GM23248 (cell line): ENCODE results near the gene TSHR. TPM values are rescaled to one million over a fixed set of nuclear protein-coding genes. Genes with fewer than 3 reads are reported as not detected.

Experiments used
- DNase-seq: peaks from one replicate; pipeline ENCODE4 v3.0.0-alpha.2; 2015
- H2AFZ ChIP-seq: fragments of 200-600 bp; sonication (generic); 2 replicates; pipeline ENCODE4 v1.6.1; 2016; ENCODE audit warnings: antibody characterized with exemption
- H3F3A ChIP-seq: fragments of 200-600 bp; sonication (generic); 2 replicates; pipeline ENCODE4 v1.6.1; 2016; ENCODE audit warnings: mild to moderate bottlenecking, antibody characterized with exemption, mixed run types; ENCODE audit not compliant: insufficient read depth
- H3K27ac ChIP-seq: fragments of 200-600 bp; sonication (generic); 2 replicates; pipeline ENCODE4 v1.5.1; 2016; ENCODE audit warnings: mild to moderate bottlenecking
- H3K27me3 ChIP-seq: fragments of 200-600 bp; sonication (generic); replicated peaks from 2 replicates; pipeline ENCODE4 v1.6.1; 2016; ENCODE audit warnings: mild to moderate bottlenecking; ENCODE audit not compliant: insufficient read depth
- H3K36me3 ChIP-seq: fragments of 200-600 bp; sonication (generic); 2 replicates; pipeline ENCODE4 v1.6.1; 2016; ENCODE audit warnings: low read depth, mild to moderate bottlenecking
- H3K4me1 ChIP-seq: fragments of 200-600 bp; sonication (generic); 2 replicates; pipeline ENCODE4 v1.6.1; 2016; ENCODE audit warnings: mild to moderate bottlenecking; ENCODE audit not compliant: insufficient read depth
- H3K4me2 ChIP-seq: fragments of 200-600 bp; sonication (generic); one replicate; pipeline ENCODE4 v1.6.1; 2016; ENCODE audit warnings: mild to moderate bottlenecking; ENCODE audit not compliant: unreplicated experiment
- H3K4me3 ChIP-seq: fragments of 200-600 bp; sonication (generic); 2 replicates; pipeline ENCODE4 v1.5.1; 2016; ENCODE audit warnings: mild to moderate bottlenecking
- H3K79me2 ChIP-seq: fragments of 200-600 bp; sonication (generic); 2 replicates; pipeline ENCODE4 v1.6.1; 2016; ENCODE audit warnings: mild to moderate bottlenecking; ENCODE audit not compliant: insufficient read depth
- H3K9ac ChIP-seq: fragments of 200-600 bp; sonication (generic); 2 replicates; pipeline ENCODE4 v1.6.1; 2016; ENCODE audit warnings: mild to moderate bottlenecking
- H3K9me2 ChIP-seq: fragments of 200-600 bp; sonication (generic); 2 replicates; pipeline ENCODE4 v1.6.1; 2016; ENCODE audit warnings: mixed run types, mild to moderate bottlenecking, moderate library complexity; ENCODE audit not compliant: insufficient read depth
- H3K9me3 ChIP-seq: fragments of 200-600 bp; sonication (generic); one replicate; pipeline ENCODE4 v1.6.1; 2017; ENCODE audit warnings: low read depth
- H4K20me1 ChIP-seq: fragments of 200-600 bp; sonication (generic); 2 replicates; pipeline ENCODE4 v1.6.0; 2016; ENCODE audit not compliant: insufficient read depth
- EZH2 ChIP-seq: fragments of 200-600 bp; sonication (generic); IDR thresholded peaks from 2 replicates; pipeline ENCODE4 v1.6.1; 2018; ENCODE audit warnings: antibody characterized with exemption, mild to moderate bottlenecking; ENCODE audit not compliant: insufficient read depth, poor library complexity, severe bottlenecking
- EZH2phosphoT487 ChIP-seq: fragments of 200-600 bp; sonication (generic); IDR thresholded peaks from 2 replicates; pipeline ENCODE4 v1.6.1; 2018; ENCODE audit warnings: antibody characterized with exemption, moderate library complexity, mild to moderate bottlenecking, low read depth; ENCODE audit not compliant: insufficient read depth
- WGBS, 2 experiments: methylation state at CpG; one replicate each; pipeline ENCODE4 v1.1.6; 2015 to 2017; ENCODE audit warnings: low lambda C conversion rate in 2 of 2, low coverage in 1 of 2; ENCODE audit errors: missing lambda C conversion rate in 2 of 2; 5-methylcytosine and 5-hydroxymethylcytosine counted together
- in situ Hi-C: fragments of 300-500 bp; cut with MboI; formaldehyde crosslinking; loops from 2 replicates; pipeline ENCODE4 v1.15.0; 2020
- polyA plus RNA-seq: library from polyadenylated mRNA; unstranded; fragments of >200 nt; fragmentation: Nextera tagmentation; extraction: Ambion mirVana; gene quantifications from 2 replicates; pipeline ENCODE4 v1.2.1, GENCODE V29; 2016
- total RNA-seq: library from RNA; depleted of rRNA; stranded (reverse); fragments of >200 nt; shearing (Covaris generic); gene quantifications from 2 replicates; pipeline ENCODE4 v1.2.3, GENCODE V29; 2014

The TSHR gene
- total and polyA plus RNA-seq, 2 experiments from 2014 or later, result not detected

- in situ Hi-C loops, result no loop called here
- WGBS, 2 experiments, result 53 to 69% methylated on average over 1 of the region's 1 CpG
- H3K4me3 ChIP-seq, result no peak overlapping the region
Measured at GRCh38 chr14:81129242-81129641, 173.8 kb downstream of the TSHR start.

GRCh38 chr14:81132468-81132867, 177.0 kb downstream of the TSHR start:
- H4K20me1 ChIP-seq, result no peaks in the 10 kb centered on the region
- H3K4me1 ChIP-seq, result peaks cover 4% of the 10 kb centered on the region; the same call in 1 of the 2 replicates
- no peak overlapping the region for H3K4me2 ChIP-seq
- no peaks in the 10 kb centered on the region for H3K27me3 ChIP-seq
- no peak overlapping the region for H3K4me3 ChIP-seq
- H3K9me3 ChIP-seq, result no peaks in the 10 kb centered on the region
- no peaks in the 10 kb centered on the region for H3K9me2 ChIP-seq
- no peak for DNase-seq
- H2AFZ ChIP-seq, result no peak overlapping the region
- H3K79me2 ChIP-seq, result no peaks in the 10 kb centered on the region
- 0 to 4% methylated on average over 3 of the region's 3 CpGs for WGBS, 2 experiments
- no peaks in the 10 kb centered on the region for H3F3A ChIP-seq
- no peak overlapping the region for H3K27ac ChIP-seq
- TF ChIP-seq EZH2 (no peak), EZH2phosphoT487 (no peak)
- no peaks in the 10 kb centered on the region for H3K36me3 ChIP-seq
- no peak overlapping the region for H3K9ac ChIP-seq
- in situ Hi-C loops, result no loop called here

More at GRCh38 chr14:81129242-81129641, 173.8 kb downstream of the TSHR start:
- H3F3A ChIP-seq, result no peaks in the 10 kb centered on the region
- no peaks in the 10 kb centered on the region for H4K20me1 ChIP-seq
- H3K27me3 ChIP-seq, result no peaks in the 10 kb centered on the region
- no peaks in the 10 kb centered on the region for H3K36me3 ChIP-seq
- H3K27ac ChIP-seq, result no peak overlapping the region
- no peaks in the 10 kb centered on the region for H3K79me2 ChIP-seq
- H3K9me3 ChIP-seq, result no peaks in the 10 kb centered on the region
- H3K9me2 ChIP-seq, result no peaks in the 10 kb centered on the region
- H3K4me2 ChIP-seq, result no peak overlapping the region
- DNase-seq, result no peak
- TF ChIP-seq EZH2, result no peak
- TF ChIP-seq EZH2phosphoT487, result no peak
- H3K4me1 ChIP-seq, result no peaks in the 10 kb centered on the region
- H2AFZ ChIP-seq, result no peak overlapping the region
- no peak overlapping the region for H3K9ac ChIP-seq

- TF ChIP-seq EZH2phosphoT487 (no peak), EZH2 (no peak)
- no peaks in the 10 kb centered on the region for H3K9me2 ChIP-seq
- H3K4me2 ChIP-seq, result no peak overlapping the region
- H3K9me3 ChIP-seq, result no peaks in the 10 kb centered on the region
- H2AFZ ChIP-seq, result no peak overlapping the region
- no peak overlapping the region for H3K4me3 ChIP-seq
- no peaks in the 10 kb centered on the region for H3K79me2 ChIP-seq
- H3K27me3 ChIP-seq, result no peaks in the 10 kb centered on the region
- H3K4me1 ChIP-seq, result peaks cover 8% of the 10 kb centered on the region; the same call in 1 of the 2 replicates
- H3K27ac ChIP-seq, result no peak overlapping the region
- no peaks in the 10 kb centered on the region for H3K36me3 ChIP-seq
- WGBS, 2 experiments, result 27 to 46% methylated on average over 2 of the region's 2 CpGs
- no peak overlapping the region for H3K9ac ChIP-seq
- no peaks in the 10 kb centered on the region for H4K20me1 ChIP-seq
- in situ Hi-C loops, result no loop called here
- H3F3A ChIP-seq, result no peaks in the 10 kb centered on the region
- DNase-seq, result no peak
Measured at GRCh38 chr14:81133400-81133799, 178.0 kb downstream of the TSHR start.

GRCh38 chr14:81137316-81137715, 181.9 kb downstream of the TSHR start:
- peak overlapping the region; percentile 14 for H3K4me2 ChIP-seq

GRCh38 chr14:81138429-81138828, 183.0 kb downstream of the TSHR start:
- in situ Hi-C loops, result no loop called here
- Histone ChIP-seq H3K9ac (no peak overlapping the region), H3K9me2 (no peaks in the 10 kb centered on the region), H4K20me1 (no peaks in the 10 kb centered on the region), H3K4me1 (peaks cover 8% of the 10 kb centered on the region; the same call in 1 of the 2 replicates), H3K4me2 (no peak overlapping the region), H3K79me2 (no peaks in the 10 kb centered on the region), H2AFZ (no peak overlapping the region), H3K27me3 (no peaks in the 10 kb centered on the region), H3K4me3 (no peak overlapping the region), H3K9me3 (no peaks in the 10 kb centered on the region), H3K27ac (no peak overlapping the region), H3K36me3 (no peaks in the 10 kb centered on the region), H3F3A (no peaks in the 10 kb centered on the region)
- WGBS, 2 experiments, result 97 to 98% methylated on average over 6 of the region's 6 CpGs
- no peak for DNase-seq
- TF ChIP-seq EZH2 (no peak), EZH2phosphoT487 (no peak)

More at GRCh38 chr14:81137316-81137715, 181.9 kb downstream of the TSHR start:
- H3F3A ChIP-seq, result no peaks in the 10 kb centered on the region
- H3K27ac ChIP-seq, result peak overlapping the region; percentile 52
- in situ Hi-C loops, result no loop called here
- no peaks in the 10 kb centered on the region for H4K20me1 ChIP-seq
- H3K36me3 ChIP-seq, result no peaks in the 10 kb centered on the region
- peaks cover 8% of the 10 kb centered on the region; the same call in 1 of the 2 replicates for H3K4me1 ChIP-seq
- no peak overlapping the region for H3K4me3 ChIP-seq
- no peaks in the 10 kb centered on the region for H3K9me2 ChIP-seq
- WGBS, 2 experiments, result 44 to 50% methylated on average over 2 of the region's 2 CpGs
- H2AFZ ChIP-seq, result peak overlapping the region; percentile 51
- peak; percentile 94 for DNase-seq
- TF ChIP-seq EZH2 (no peak), EZH2phosphoT487 (no peak)
- H3K9ac ChIP-seq, result no peak overlapping the region
- H3K27me3 ChIP-seq, result no peaks in the 10 kb centered on the region
- no peaks in the 10 kb centered on the region for H3K9me3 ChIP-seq
- H3K79me2 ChIP-seq, result no peaks in the 10 kb centered on the region
